GM21381 (cell line): ENCODE measurements around the gene OSBPL1A.

Experiments
- ATAC-seq: cut with Tn5 transposase; IDR thresholded peaks from one replicate; pipeline ENCODE4 v1.9.1; 2021; ENCODE audit warnings: mild to moderate bottlenecking, moderate library complexity; ENCODE audit not compliant: unreplicated experiment

Gene OSBPL1A

GRCh38 chr18:24138409-24138788 lies 259.2 kb downstream of the OSBPL1A start:
- peak; percentile 16 for ATAC-seq

GRCh38 chr18:24136967-24137373 lies 260.7 kb downstream of the OSBPL1A start:
- ATAC-seq = no peak

GRCh38 chr18:24130494-24130893 lies 267.1 kb downstream of the OSBPL1A start:
- no peak for ATAC-seq

- no peak for ATAC-seq
Observed at GRCh38 chr18:24128700-24129099, 268.9 kb downstream of the OSBPL1A start.

- no peak for ATAC-seq
Observed at GRCh38 chr18:24127735-24128134, 269.9 kb downstream of the OSBPL1A start.

- no peak for ATAC-seq
Observed at GRCh38 chr18:24126155-24126961, 271.3 kb downstream of the OSBPL1A start.

- ATAC-seq = no peak
Observed at GRCh38 chr18:24121625-24122024, 276.0 kb downstream of the OSBPL1A start.

- no peak for ATAC-seq
Observed at GRCh38 chr18:24120676-24121075, 276.9 kb downstream of the OSBPL1A start.

- no peak for ATAC-seq
Observed at GRCh38 chr18:24118750-24119577, 278.7 kb downstream of the OSBPL1A start.

- ATAC-seq = no peak
Observed at GRCh38 chr18:24115628-24116027, 282.0 kb downstream of the OSBPL1A start.

- no peak for ATAC-seq
Observed at GRCh38 chr18:24114924-24115549, 282.6 kb downstream of the OSBPL1A start.

GRCh38 chr18:24112874-24113615 lies 284.6 kb downstream of the OSBPL1A start:
- no peak for ATAC-seq

GRCh38 chr18:24112464-24112863 lies 285.2 kb downstream of the OSBPL1A start:
- ATAC-seq = no peak
